Nephron progenitor cell (in vitro differentiated cells): ENCODE data around the gene NMNAT3.

Experiments used
- DNase-seq: peaks from one replicate; pipeline ENCODE4 v3.0.0; 2021
- H3K27ac Mint-ChIP-seq: 2 replicates; pipeline ENCODE4 v1.8.0; 2021; ENCODE audit warnings: mild to moderate bottlenecking, moderate library complexity, mixed read lengths
- H3K27me3 Mint-ChIP-seq: 2 replicates; pipeline ENCODE4 v1.8.0; 2021; ENCODE audit warnings: mild to moderate bottlenecking, low read depth, mixed read lengths; ENCODE audit not compliant: poor library complexity
- H3K36me3 Mint-ChIP-seq: 2 replicates; pipeline ENCODE4 v1.8.0; 2021; ENCODE audit warnings: low read depth, mixed read lengths
- H3K4me1 Mint-ChIP-seq: 2 replicates; pipeline ENCODE4 v1.8.0; 2021; ENCODE audit warnings: mixed read lengths
- H3K4me3 Mint-ChIP-seq: 2 replicates; pipeline ENCODE4 v1.8.0; 2021; ENCODE audit warnings: mild to moderate bottlenecking, moderate library complexity, mixed read lengths
- H3K9me3 Mint-ChIP-seq: 2 replicates; pipeline ENCODE4 v1.8.0; 2021; ENCODE audit warnings: mild to moderate bottlenecking, moderate library complexity, mixed read lengths
- CTCF ChIP-seq: fragments of 200-600 bp; sonication (generic); IDR thresholded peaks from 2 replicates; pipeline ENCODE4 v1.5.0; 2021; ENCODE audit warnings: antibody characterized with exemption

Gene NMNAT3

GRCh38 chr3:139694542-139694941 is 16.8 kb upstream of the NMNAT3 start:
- no peaks in the 10 kb centered on the region for H3K36me3 Mint-ChIP-seq
- TF ChIP-seq CTCF = no peak
- no peak overlapping the region for H3K4me3 Mint-ChIP-seq

DNA sequence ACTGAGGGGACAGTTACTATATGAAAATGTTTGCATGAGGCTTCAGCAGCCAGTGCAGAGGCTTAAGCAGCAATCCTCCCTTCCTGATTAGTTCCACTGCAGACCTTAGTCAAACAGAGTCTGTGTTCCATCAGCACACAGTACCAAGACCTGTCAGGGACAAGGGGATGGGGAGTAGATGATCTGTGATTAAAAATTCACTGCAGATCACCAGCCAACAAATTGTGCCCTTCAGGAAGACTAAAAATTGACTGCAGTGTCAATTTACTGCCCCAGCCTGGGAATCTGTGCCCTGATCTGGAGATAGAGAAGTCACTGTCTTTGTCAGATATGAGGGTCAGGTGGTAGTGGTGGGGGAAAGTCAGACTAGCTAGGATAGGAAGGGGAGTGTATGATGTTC is 13.8 kb upstream of the NMNAT3 start:
- no peaks in the 10 kb centered on the region for H3K9me3 Mint-ChIP-seq
- peaks cover 11% of the 10 kb centered on the region for H3K27me3 Mint-ChIP-seq
- H3K4me1 Mint-ChIP-seq = peaks cover 39% of the 10 kb centered on the region
- no peaks in the 10 kb centered on the region for H3K36me3 Mint-ChIP-seq
- DNase-seq = no peak
- H3K27ac Mint-ChIP-seq = no peak overlapping the region
- H3K4me3 Mint-ChIP-seq = no peak overlapping the region
- TF ChIP-seq CTCF = no peak

More at GRCh38 chr3:139694542-139694941, 16.8 kb upstream of the NMNAT3 start:
- peaks cover 13% of the 10 kb centered on the region for H3K27me3 Mint-ChIP-seq
- peaks cover 16% of the 10 kb centered on the region for H3K4me1 Mint-ChIP-seq
- no peak overlapping the region for H3K27ac Mint-ChIP-seq
- H3K9me3 Mint-ChIP-seq = no peaks in the 10 kb centered on the region
- DNase-seq = no peak

- DNase-seq = no peak
- H3K9me3 Mint-ChIP-seq = peaks cover 5% of the 10 kb centered on the region
- peaks cover 39% of the 10 kb centered on the region for H3K4me1 Mint-ChIP-seq
- TF ChIP-seq CTCF = no peak
- H3K27ac Mint-ChIP-seq = no peak overlapping the region
- H3K4me3 Mint-ChIP-seq = no peak overlapping the region
- peaks cover 11% of the 10 kb centered on the region for H3K27me3 Mint-ChIP-seq
- H3K36me3 Mint-ChIP-seq = peaks cover 5% of the 10 kb centered on the region
Measured at GRCh38 chr3:139689708-139690228, 12.0 kb upstream of the NMNAT3 start.

GRCh38 chr3:139689122-139689521 is 11.3 kb upstream of the NMNAT3 start:
- no peak for TF ChIP-seq CTCF
- peak overlapping the region; percentile 15 for H3K4me3 Mint-ChIP-seq
- peak overlapping the region; percentile 14 for H3K27ac Mint-ChIP-seq
- H3K36me3 Mint-ChIP-seq = peaks cover 6% of the 10 kb centered on the region
- peak; percentile 26 for DNase-seq
- H3K4me1 Mint-ChIP-seq = peaks cover 39% of the 10 kb centered on the region
- peaks cover 7% of the 10 kb centered on the region for H3K9me3 Mint-ChIP-seq
- peaks cover 11% of the 10 kb centered on the region for H3K27me3 Mint-ChIP-seq

DNA sequence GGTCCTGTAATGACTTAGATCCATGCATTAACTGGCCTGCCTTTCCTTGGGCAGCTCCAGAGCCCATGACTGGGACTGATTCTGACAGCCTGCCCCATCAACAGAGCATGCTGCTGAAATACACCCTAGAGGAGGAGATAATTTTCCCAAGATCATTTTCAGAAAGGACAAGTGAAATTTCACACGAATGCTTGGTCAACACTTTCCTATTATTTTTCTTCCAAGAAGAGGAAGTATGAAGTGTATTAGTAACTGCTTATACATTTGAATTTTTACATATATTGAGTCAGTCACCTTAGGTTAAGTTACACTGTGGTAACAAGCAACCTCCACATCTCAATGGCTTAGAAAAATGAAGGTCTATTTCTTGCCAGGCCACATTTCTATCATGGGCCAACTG is 9.7 kb upstream of the NMNAT3 start:
- H3K9me3 Mint-ChIP-seq = peaks cover 10% of the 10 kb centered on the region
- no peak overlapping the region for H3K27ac Mint-ChIP-seq
- DNase-seq = no peak
- no peak for TF ChIP-seq CTCF
- peaks cover 39% of the 10 kb centered on the region for H3K4me1 Mint-ChIP-seq
- H3K36me3 Mint-ChIP-seq = peaks cover 6% of the 10 kb centered on the region
- H3K4me3 Mint-ChIP-seq = no peak overlapping the region
- peaks cover 11% of the 10 kb centered on the region for H3K27me3 Mint-ChIP-seq

GRCh38 chr3:139686624-139687023 is 8.9 kb upstream of the NMNAT3 start:
- Mint-ChIP-seq H3K27ac (no peak overlapping the region), H3K9me3 (peaks cover 10% of the 10 kb centered on the region), H3K36me3 (peaks cover 6% of the 10 kb centered on the region), H3K4me1 (peaks cover 37% of the 10 kb centered on the region), H3K27me3 (peaks cover 4% of the 10 kb centered on the region), H3K4me3 (no peak overlapping the region)
- TF ChIP-seq CTCF = no peak
- no peak for DNase-seq
